Measurements from ENCODE around the gene ALOX15B. TPM values are rescaled to one million over a fixed set of nuclear protein-coding genes. Genes with fewer than 3 reads are reported as not detected.

The ALOX15B gene
- total RNA-seq, 1 donor from 2014 or later = not detected

- peaks cover 32% of the 10 kb centered on the region for H3K27me3 ChIP-seq
- no peak overlapping the region for H3K27ac ChIP-seq
- Mint-ChIP-seq H3K9me3 (peaks cover 2% of the 10 kb centered on the region), H3K4me3 (no peak overlapping the region), H3K4me1 (peaks cover 4% of the 10 kb centered on the region), H3K36me3 (no peaks in the 10 kb centered on the region), H3K27me3 (ENCODE audit: insufficient read depth, low read depth) (peaks cover 10% of the 10 kb centered on the region), H3K27ac (no peak overlapping the region)
- no peak overlapping the region for H2AFZ ChIP-seq (replicated peaks)
- H3K4me2 ChIP-seq = no peak overlapping the region
- no peaks in the 10 kb centered on the region for H3K36me3 ChIP-seq
- H4K20me1 ChIP-seq (ENCODE audit: low read depth) = no peaks in the 10 kb centered on the region
- DNase-seq (ENCODE audit: low spot score) = no peak
- no peak overlapping the region for H3K9ac ChIP-seq
- H3K9me3 ChIP-seq (ENCODE audit: low read depth) = no peaks in the 10 kb centered on the region
- no peak for TF ChIP-seq CTCF (IDR thresholded peaks at IDR 0.05)
- TF ChIP-seq EZH2phosphoT487 (IDR thresholded peaks at IDR 0.05) = no peak
- no peak for TF ChIP-seq EZH2 (IDR thresholded peaks at IDR 0.05)
- no peaks in the 10 kb centered on the region for H3K79me2 ChIP-seq (ENCODE audit: low read depth)
- H3F3A ChIP-seq (ENCODE audit: low read depth) = no peaks in the 10 kb centered on the region
- H3K4me1 ChIP-seq = no peaks in the 10 kb centered on the region
- no peak overlapping the region for H3K4me3 ChIP-seq
Observed at GRCh38 chr17:8052256-8053252, 13.7 kb downstream of the ALOX15B start.

GRCh38 chr17:8053600-8053999 lies 14.7 kb downstream of the ALOX15B start:
- Histone ChIP-seq H3F3A (ENCODE audit: low read depth) (no peaks in the 10 kb centered on the region), H3K9me3 (ENCODE audit: low read depth) (no peaks in the 10 kb centered on the region), H3K4me3 (no peak overlapping the region), H3K36me3 (no peaks in the 10 kb centered on the region), H3K27ac (no peak overlapping the region), H4K20me1 (ENCODE audit: low read depth) (no peaks in the 10 kb centered on the region), H3K9ac (no peak overlapping the region), H2AFZ (replicated peaks) (no peak overlapping the region), H3K4me2 (no peak overlapping the region), H3K27me3 (peaks cover 41% of the 10 kb centered on the region), H3K79me2 (ENCODE audit: low read depth) (no peaks in the 10 kb centered on the region), H3K4me1 (no peaks in the 10 kb centered on the region)
- Mint-ChIP-seq H3K4me3 (no peak overlapping the region), H3K9me3 (peaks cover 2% of the 10 kb centered on the region), H3K27me3 (ENCODE audit: insufficient read depth, low read depth) (peaks cover 4% of the 10 kb centered on the region), H3K4me1 (peaks cover 7% of the 10 kb centered on the region), H3K27ac (no peak overlapping the region), H3K36me3 (no peaks in the 10 kb centered on the region)
- TF ChIP-seq EZH2 (IDR thresholded peaks at IDR 0.05) (no peak), CTCF (IDR thresholded peaks at IDR 0.05) (no peak), EZH2phosphoT487 (IDR thresholded peaks at IDR 0.05) (no peak)
- no peak for DNase-seq (ENCODE audit: low spot score)

- H2AFZ ChIP-seq (replicated peaks) = no peak overlapping the region
- no peaks in the 10 kb centered on the region for H3K9me3 ChIP-seq (ENCODE audit: low read depth)
- no peaks in the 10 kb centered on the region for H3K79me2 ChIP-seq (ENCODE audit: low read depth)
- H3K9ac ChIP-seq = no peak overlapping the region
- H3K4me3 Mint-ChIP-seq = no peak overlapping the region
- H3K4me1 Mint-ChIP-seq = peaks cover 7% of the 10 kb centered on the region
- H3K27ac ChIP-seq = no peak overlapping the region
- DNase-seq (ENCODE audit: low spot score) = no peak
- no peaks in the 10 kb centered on the region for H3F3A ChIP-seq (ENCODE audit: low read depth)
- H4K20me1 ChIP-seq (ENCODE audit: low read depth) = no peaks in the 10 kb centered on the region
- no peaks in the 10 kb centered on the region for H3K36me3 ChIP-seq
- H3K27me3 Mint-ChIP-seq (ENCODE audit: insufficient read depth, low read depth) = peaks cover 17% of the 10 kb centered on the region
- H3K4me3 ChIP-seq = no peak overlapping the region
- TF ChIP-seq EZH2 (IDR thresholded peaks at IDR 0.05) (no peak), EZH2phosphoT487 (IDR thresholded peaks at IDR 0.05) (no peak), CTCF (IDR thresholded peaks at IDR 0.05) (no peak)
- no peaks in the 10 kb centered on the region for H3K36me3 Mint-ChIP-seq
- no peaks in the 10 kb centered on the region for H3K4me1 ChIP-seq
- H3K27ac Mint-ChIP-seq = no peak overlapping the region
- no peak overlapping the region for H3K4me2 ChIP-seq
- H3K9me3 Mint-ChIP-seq = peaks cover 2% of the 10 kb centered on the region
- peaks cover 63% of the 10 kb centered on the region for H3K27me3 ChIP-seq
Observed at GRCh38 chr17:8055851-8056231, 17.0 kb downstream of the ALOX15B start.
